NCI-H2196 (cell line): ENCODE data around the gene ESYT2.

Experiments used
- DNase-seq: peaks from one replicate; lab custom pipeline; 2025; ENCODE audit not compliant: unreplicated experiment; lab: John Stamatoyannopoulos, UW

ESYT2 gene

DNA sequence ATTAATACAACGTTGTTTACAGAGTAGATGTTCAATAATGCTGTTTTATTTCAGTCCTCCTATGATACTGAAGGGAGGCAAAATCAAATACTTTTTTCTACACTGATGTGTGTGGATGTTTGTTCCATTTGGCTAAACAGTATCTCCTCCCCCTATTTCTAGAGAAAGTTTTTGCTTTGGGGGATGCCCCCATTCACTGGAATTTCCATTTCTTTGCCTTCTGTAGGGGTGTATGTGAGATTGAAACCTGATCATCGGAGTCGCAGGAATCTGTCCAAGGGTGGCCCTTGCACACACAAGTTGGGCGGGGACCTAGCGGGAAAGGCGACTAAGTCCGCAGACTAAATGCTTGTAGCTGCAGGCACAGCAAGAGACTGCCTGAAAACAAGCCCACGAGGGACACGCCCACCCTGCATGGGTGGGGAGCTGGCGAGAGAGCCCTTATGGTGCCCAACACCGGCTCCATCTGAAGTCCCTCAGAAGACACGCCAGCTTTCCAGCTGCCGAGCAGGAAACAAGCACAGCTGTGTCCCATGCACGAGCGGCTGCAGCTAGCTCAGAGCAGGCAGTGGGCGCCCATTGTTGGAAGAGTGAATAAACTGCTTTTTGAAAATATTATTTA is 58.0 kb downstream of the ESYT2 start:
- DNase-seq: no peak

DNA sequence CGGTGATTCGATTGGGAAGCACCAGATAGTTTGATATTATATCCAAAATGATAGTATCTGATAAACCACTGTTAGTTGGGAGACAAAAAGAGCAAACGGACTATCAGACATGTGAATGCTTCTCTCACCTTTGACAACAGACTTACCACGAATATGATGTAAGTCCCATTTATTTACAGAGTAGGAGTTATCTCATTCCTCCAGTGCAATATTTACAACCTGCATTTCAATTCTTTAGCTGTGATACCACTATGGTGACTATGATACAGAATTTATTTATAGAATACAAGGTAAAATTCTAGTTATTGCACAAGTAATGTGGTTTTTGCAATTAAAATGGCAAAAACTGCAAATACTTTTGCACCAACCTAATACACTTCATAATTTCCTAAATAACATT is 61.6 kb downstream of the ESYT2 start:
- no peak for DNase-seq

DNA sequence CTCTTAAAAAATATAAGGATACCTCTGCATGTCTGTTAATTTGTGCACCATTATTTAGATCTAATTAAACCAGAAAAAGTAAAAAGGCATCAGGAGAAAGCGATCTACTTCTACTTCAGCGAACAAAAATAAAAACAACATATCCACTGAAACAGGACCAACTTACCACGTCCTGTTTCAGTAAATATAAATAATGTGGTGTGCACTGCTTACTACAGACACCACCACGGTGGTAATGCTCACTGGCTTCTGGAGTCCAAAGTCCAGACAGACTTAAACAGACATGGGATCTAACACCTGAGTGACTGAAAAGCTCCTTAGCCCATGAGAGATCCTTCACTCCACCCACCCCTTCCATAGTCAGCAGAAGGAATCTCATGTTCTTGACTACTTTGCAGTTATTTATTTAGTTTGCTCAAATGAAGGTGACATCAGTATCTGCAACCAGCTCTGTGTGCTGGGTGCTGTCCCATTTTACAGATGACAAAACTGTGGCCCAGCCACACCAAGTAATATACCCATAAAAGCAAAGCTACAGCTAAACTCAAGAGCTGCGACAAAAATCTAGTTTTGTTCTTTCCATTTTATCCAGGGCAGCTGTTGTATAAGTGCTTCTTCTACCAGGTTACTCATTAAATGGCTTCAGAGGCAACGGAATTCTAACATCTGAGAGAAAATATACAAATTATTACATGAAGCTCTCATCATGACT is 62.6 kb downstream of the ESYT2 start:
- no peak for DNase-seq

DNA sequence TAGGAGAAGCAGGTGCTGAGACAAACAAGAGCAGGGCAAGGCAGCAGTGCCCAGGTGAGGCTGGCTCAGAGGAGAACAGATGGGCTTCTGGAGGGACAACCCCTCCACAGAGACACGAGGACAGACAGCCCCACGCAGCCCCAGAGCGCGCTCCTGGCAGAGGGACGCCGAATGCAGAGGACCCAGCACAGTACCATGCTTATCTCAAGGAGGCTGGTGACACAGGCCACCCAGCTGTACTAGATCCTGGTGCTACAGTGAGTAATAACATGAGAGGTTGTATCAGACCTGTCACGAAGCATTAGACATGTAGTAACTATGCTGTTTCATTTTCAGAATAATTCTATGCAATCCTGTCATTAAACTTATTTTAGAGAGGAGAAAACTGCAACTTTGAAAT is 64.3 kb downstream of the ESYT2 start:
- DNase-seq: no peak

DNA sequence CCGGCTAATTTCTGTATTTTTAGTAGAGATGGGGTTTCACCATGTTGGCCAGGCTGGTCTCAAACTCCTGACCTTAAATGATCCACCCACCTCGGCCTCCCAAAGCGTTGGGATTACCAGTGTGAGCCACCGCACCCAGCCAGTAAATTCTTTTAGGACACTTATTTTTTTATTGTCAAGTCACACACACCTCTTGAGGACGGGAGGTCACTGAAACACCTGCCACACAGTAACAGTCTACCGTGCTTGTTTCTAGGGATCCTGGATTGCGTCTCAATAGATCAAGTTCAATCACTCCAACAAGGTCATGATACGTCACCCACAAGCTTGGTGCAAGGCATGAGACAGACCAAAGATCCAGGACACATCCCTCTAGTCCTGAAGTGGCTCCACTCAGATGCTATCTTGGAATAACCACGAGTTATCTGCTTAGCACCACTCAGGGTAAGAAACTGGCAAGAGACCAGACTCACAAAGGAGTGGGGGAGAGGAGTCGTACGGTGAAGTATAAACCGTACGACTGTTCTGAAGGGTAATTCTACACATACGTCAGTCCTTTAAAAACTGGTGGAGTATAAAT is 65.8 kb downstream of the ESYT2 start:
- DNase-seq: no peak

DNA sequence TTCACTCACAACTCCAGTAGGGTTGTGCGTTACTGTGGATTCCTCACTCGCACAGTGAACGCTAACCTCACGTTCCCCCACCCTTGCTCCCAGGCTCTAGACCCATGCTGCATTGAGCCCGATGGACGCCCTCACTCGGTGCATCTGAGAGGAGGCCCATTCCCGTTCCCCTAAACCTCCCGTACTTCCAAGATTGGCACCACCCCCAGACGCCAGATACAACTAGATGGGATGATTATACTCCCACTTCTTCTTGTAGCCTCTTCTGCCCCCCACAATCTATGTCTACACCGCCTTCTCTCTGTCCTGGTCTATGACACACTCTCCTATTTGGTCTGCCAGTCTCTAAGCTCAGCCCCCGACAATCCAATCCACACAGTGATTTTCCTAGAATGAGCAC is 67.4 kb downstream of the ESYT2 start:
- no peak for DNase-seq

DNA sequence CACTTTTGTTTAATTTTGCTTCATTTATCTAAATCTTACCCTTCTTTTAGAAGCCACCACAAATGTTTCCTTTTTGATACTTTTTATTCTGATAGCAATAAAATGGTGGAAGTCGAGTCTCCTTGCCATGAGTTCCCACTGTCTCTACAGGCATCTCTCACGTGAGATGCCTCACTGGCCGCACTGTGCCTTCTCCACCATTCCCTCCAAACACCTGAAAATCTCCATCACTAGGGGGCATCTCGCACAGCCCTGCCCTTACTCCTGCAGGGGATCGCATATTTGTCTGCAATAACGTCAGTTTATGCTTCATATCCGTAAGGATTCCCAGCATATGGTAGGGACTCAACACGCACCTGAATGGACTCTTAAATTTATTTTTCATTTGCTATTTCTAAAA is 68.4 kb downstream of the ESYT2 start:
- no peak for DNase-seq

DNA sequence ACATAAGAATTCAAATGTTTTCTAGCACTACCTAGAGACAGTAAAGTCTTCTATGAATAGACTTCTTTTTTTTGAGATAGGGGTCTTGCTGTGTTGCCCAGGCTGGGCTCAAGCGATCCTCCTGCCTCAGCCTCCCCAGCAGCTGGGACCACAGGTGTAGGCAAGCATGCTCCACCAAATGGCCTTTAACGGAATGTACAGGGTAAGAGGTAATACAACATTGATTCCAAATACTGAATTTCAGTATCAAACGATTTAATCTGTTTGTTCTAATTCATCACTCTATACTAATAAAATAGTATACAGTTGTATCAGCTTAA is 68.9 kb downstream of the ESYT2 start:
- DNase-seq: no peak

DNA sequence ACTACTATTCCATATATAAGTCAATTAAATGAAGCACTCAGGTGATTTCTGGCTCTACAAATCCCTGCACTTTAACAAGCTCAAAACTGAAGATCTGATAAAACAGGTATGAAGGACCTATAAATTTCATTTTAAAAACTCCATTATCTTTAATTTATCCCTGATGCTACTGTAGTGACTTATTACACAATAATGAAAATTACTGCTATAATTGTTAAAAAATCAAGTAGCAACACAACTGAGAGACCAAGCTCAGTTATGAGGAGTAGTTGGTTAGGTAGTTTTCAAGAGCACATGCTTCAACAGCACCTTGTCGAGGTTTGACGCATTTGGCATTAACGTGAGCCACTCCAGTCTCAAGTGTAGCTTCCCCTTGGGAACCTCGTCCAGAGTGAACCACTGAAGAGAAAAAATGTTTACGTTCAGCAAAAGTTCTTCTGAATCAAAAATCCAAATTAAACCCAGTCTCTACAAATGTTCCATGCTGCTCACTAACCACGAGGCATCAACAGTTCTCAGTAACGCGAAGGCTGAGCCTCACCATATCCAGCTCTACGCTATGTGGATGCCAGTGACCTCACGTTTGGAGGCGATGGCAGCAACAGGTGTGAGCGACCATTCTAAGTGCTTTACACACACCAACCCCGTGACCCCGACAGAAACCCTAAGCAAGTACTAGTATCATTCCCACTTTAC is 69.4 kb downstream of the ESYT2 start:
- no peak for DNase-seq

DNA sequence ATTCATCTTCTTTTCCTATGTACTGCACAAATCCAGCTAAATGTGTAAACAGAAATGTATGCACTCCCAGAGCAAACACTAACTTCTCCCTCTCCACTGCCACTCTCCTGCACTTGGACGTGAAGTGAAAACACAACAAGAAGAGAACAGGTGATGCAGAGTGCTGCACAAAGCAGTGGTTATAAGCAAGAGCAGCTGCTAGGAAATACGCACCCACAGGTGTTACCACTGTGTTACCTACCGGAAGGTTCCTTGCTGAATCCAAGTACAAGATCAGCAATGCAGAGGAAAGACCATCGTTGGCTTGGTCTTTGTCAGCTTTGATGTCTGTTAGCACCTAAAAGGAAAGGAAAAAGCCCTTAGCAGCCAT is 70.1 kb downstream of the ESYT2 start:
- DNase-seq: no peak

DNA sequence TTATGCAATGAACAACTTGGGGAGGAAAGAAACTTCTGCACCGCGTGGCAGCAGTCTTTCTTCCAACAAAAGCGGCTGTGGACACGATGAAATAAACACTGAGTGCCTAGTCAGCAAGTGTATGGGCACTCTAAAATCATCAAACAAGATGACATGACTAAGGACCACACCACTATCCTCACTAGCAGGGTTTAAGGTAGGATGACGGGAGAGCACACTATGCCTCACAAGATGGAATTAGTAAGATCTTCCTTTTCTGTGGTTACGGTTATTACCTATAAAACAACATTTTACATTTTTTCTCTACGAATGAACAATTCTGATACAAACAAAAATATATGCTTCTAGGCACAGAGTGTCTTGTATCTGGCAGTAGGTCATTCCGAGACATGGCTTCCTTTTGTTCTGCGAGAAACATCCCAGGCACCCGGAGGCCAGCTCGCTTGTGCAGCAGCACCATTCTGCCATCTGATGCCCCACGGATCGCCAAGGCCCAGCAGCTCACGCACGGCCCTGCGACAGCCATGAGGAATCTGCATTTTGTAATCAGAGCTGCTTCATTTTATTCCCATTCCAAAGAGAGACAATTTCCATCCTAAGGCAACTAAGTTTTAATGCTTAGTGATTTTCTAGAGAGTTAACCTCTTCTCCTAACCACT is 70.6 kb downstream of the ESYT2 start:
- DNase-seq: no peak

DNA sequence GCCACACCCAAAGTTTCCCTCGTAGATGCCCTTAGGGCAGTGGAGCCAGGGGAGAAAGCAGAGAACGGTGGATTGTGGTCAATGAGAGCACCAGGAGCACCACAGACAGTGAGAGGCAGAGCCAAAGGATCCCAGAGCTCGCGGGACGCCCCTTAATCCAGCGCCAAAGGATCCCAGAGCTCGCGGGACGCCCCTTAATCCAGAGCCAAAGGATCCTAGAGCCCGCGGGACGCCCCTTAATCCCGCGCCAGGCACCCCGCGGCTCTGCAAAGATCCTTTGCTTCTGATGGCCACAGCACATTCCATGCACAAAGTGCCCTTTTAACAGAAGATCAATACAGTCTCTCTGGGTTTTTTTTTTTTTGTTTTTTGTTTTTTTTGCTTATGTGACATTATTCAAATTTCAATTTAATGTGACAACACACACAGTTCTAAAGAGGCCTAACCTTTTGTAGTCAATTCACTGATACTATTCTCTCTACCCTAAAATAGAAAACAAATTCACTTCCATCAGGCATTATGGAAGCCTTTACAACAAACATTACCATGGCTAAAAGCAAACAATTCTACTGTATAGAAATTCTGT is 71.8 kb downstream of the ESYT2 start:
- no peak for DNase-seq

DNA sequence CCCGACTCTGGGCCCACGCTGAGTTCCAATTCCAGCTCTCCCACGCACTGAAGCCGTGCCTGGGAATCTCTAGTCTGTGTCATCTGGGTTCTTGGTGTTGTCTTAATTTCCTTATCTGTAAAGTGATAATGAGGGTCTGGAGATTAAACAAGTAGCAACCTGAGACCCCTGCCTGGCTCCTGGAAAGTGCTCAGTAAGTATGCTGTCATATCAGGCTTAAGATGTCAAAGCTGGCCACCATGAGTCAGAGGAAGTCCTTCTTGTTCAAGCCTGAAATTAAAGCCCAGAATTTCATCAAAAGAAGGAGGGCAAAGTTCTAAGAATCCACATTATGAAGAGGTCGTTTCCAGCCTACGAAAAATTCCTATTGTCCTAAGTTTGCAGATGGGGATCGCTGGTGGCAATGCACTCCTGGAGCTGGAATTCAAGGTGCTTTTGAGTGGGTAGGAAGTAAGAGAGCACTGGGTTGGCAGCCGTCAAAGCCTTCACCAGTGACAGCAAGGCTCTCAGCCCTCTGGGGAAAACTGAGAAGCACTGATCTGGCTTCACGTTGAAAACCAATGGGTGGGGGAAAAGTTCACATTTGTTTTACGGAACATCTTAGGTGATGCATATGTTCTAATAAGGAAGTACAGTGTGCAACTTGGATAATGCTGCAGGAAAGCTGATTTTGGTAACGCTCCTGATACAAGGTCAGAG is 74.4 kb downstream of the ESYT2 start:
- DNase-seq: no peak

DNA sequence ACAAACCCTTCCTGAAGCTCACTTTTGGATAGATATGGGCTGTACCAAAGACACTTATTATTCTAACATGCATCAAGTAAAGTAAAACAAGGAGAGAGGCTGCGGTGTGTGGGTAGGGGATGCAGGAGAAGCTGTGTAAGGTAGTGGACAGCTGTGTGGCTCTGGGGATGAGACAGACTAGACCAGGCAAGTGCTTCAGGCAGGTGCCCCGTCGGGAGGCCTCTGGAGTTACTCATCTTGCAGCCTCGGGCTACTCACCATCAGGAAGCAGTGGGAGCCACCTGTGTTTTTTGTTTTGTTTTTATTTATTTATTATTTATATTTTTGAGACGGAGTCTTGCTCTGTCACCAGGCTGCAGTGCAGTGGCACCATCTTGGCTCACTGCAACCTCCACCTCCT is 75.4 kb downstream of the ESYT2 start:
- no peak for DNase-seq

DNA sequence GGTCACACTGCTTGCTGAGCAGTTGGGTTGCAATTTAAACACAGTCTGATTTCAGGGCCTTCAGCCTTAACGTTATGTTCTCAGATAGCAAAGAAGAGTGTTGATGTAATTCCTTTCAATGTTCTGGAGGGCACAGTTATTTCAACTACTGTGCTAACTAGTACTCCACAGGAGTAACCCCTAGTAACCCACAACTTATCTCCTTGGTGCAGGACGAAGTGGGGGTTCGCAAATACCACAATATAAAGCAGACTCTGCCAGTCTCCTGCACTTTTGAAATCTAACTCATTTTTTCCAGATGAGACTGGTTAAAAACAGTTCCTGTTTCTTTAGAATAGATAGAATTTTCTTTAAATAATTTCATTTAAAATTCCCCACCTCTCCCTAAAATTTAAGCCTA is 77.6 kb downstream of the ESYT2 start:
- DNase-seq: no peak

DNA sequence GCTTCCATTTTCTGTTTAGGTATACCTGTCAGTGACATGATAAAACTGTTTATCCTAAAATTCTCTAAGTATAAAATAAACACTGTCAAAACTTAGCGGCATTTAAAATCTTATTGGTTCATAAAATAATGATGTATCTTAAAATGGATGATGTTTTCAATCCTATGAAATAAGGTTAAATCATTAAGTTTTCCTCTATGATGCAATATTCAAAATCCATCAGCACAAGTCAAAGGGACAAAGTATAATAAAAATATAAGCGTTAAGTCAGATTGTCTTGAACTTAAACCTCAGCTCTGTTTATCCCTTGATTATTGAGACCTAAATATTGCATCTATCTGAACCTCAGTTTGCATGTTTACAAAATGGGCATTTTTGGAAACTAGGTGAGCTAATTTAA is 78.1 kb downstream of the ESYT2 start:
- no peak for DNase-seq

DNA sequence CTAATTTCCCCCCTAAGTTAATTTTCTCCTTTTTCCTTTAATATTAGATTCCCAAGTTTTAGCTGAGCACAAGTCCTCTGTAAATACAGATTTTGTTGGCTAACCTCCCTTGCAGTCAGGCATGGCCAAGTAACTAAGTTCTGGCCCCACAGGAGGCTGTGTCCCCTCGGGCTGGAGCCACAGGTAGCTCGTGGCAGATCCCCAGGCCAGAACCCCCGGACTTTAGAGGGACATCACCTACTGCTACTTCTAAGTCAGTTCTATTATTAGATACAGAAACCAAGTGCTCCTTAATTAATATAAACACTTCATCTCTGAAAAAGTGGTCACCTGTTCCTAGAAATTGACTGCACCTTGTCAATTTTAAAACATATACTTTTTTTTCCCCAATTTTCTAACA is 78.6 kb downstream of the ESYT2 start:
- no peak for DNase-seq

DNA sequence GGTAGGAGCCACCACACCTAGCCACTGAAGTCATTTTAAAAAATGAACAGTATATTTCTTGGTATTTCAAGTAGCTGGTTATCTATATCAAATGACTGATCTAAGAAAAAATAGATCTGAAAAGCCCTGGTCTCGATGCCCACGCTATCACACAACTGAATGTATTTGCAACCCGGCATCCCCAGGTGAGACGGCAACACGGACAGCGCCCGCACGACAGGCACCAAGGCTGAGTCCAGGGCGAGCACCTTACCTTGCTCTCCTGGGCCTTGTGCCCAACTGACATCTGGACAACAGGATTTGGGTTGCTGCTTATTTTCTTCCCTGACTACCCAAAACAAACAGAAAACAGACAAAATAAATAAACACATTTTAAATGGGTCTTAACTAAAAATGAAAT is 79.9 kb downstream of the ESYT2 start:
- DNase-seq: no peak

DNA sequence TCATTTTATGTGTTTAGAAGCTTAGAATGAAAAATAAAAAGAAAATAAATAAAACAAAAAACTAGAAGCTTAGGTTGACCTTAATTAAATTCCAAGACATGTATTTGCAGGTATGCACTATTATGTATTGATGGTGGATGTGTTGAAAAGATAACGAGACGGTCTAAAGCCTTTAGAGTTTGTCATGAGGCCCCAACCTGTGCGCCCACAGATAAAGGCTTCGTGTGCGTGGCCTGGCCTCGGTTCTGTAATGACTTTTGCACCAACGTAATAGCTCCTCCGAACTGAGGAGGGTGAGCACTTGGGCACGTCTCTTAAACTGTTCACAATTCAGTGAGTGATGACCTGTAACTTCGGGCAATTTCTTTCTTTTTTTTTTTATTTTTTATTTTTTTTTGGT is 81.0 kb downstream of the ESYT2 start:
- no peak for DNase-seq

DNA sequence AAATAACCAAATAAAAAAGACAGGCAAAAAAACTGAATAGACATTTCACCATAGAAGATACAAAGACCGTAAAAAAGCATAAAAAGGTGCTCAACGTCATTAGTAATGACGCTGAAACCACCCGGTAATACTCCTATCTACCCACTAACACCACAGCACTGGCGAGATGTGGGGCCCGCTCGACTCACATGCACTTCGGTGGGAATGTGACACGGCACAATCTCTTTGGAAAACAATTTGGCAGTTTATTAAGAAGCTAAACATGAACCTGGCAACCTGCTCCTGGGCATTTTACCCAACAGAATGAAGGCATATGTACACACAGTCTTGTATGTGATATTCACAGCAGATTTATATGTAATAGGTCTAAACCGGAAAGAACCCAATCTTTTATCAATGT is 81.9 kb downstream of the ESYT2 start:
- DNase-seq: no peak

DNA sequence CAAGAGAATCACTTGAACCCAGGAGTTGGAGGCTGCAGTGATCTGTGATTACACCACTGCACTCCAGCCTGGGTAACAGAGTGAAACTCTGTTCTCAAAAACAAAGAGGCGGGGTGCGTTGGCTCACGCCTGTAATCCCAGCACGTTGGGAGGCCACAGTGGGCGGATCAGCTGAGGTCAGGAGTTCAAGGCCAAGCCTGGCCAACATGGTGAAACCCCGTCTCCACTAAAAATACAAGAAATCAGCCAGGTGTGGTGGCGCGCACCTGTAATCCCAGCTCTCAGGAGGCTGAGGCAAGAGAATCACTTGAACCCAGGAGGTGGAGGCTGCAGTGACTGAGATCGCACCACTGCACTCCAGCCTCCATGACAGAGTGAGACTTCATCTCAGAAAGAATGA is 82.4 kb downstream of the ESYT2 start:
- DNase-seq: no peak
